ENCODE measurements around the gene AKNA.
A peak's percentile ranks its signal among the peaks of the same experiment; 100 is the strongest.

Gene AKNA

DNA sequence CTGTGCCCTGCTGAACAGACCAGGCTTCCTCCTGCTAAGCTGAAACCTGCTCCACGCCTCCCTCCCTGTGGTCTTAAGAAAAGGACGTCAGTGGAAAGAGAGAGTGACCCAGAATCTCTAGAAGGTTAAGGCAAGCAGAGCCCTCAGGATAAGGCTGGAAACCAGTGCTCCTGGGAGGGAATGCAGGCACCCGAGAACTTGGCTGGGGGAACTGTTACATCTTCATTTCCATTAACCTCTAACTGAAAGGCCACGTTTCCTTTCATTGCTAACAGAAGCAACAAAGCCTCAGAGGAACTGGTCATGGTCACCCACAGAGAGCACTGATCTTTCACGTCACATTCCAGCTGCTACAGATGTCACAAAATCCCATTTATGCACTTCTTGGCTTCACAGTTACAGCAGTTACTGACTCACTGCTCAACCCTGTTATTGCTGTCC lies 26.1 kb upstream of the AKNA start:
- no peak for DNase-seq

DNA sequence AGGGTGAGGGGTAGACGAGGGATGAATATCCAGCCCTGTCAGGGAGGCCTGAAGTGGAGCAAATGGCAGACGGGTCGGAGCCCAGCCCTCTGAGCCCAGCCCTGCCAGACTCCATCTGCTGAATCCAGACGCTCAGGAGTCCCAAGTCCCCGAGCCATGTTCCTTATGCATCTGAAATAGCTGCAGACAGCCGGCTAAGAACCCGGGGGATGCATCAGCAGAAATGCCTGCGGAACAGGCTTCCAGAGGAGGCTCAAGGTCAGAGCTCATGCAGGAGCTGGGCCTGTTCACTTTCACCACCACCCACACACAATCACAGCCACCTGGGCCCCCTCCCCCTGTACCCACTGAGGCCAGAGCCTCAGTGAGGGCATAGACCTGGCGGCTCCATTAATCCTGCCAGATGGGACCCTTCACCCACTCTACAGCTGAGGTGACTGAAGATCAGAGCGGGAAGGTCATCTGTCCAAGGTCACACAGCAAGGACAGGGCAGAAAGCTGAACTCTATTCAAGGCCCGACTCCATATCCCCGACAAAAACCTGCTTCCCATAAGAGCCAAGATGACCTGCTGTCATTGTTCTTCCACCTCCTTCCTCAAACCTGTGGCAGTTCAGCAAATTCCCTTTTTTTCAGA lies 24.4 kb upstream of the AKNA start:
- peak; percentile 82 for DNase-seq

DNA sequence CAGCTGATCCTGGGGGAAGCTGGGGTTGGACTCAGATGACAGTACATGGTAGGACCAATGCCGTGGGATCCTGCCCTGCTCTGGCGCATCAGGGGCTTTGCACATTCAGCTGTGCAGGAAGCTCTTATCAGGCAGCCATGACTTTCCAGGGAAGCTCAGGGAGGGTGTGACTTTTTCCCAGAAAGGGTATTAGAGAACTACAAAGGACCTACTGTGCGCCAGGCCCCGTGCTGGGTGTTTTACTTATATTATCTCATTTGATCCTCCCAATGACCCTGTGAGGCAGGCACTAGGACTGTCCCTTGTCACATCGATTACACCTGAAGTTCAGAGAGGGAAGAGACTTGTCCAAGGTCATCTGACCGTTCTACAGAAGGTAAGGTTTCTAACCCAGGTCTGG lies 23.7 kb upstream of the AKNA start:
- no peak for DNase-seq

DNA sequence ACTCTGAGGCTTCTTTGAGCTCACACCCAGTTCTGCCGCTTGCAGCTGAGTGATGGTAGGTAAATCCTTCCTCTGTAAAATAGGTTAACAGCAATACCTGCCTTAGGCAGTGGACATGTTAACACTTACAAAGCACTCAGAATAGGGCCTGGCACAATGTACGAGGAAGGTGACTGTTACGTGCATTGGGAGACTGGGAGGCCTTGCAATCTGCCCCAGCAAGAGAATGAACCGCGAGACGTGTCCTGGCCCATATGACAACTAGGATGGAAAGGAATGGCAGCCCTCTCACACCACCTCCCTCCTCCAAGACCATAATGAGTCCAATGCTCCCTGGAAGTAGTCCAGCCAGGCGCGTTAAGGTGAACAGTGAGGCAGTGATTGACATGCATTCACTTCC lies 23.1 kb upstream of the AKNA start:
- DNase-seq, result no peak

DNA sequence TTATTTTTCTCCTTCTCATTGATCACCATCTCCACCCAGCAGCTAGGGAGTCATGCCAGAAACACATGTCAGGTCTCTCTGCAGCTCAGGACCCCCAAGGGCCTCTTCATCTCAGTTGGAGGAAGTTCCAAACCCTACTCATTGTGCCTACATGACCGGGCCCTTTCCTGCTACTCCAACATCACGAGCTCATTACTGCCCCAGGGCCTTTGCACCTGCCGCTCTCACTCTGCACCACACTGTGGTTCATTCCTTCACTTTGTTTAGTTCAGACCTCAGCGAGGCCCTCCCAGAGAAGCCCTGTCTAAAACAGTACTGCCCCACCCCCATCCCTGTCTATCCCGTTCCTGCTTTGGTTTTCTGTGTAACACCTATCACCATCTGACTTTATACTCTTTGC lies 22.1 kb upstream of the AKNA start:
- DNase-seq, result no peak

DNA sequence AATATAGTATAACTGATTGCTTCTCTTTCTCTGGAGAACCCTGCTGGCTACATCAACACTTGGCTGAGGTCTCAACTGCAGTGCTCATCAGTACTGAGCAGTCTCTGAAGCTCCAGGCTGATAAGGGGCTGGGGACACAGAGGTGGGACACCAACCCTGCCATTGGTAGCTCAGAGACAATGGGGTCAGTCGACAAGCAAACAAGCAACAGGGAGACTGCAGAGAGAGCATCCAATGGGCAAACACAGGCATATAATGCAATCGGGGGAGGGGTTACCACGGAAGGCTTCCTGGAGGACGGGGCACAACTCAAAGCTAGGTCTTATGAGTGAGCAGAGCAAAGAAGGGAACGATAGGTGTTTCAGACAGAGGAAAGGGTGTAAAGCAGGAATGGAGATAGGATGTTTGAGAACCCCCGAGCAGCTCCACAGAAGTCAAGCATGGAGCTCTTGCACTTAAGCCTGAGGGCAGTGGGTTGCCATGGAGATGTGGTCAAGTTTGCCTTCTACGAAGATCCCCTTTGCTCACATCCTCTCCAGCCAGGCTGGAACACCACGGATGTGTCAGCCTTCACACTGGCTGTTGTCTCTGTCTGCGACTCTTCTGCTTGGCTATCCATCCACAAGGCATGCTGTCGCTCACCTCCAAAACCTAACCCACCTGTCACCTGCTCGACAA lies 21.5 kb upstream of the AKNA start:
- DNase-seq, result peak; percentile 85

DNA sequence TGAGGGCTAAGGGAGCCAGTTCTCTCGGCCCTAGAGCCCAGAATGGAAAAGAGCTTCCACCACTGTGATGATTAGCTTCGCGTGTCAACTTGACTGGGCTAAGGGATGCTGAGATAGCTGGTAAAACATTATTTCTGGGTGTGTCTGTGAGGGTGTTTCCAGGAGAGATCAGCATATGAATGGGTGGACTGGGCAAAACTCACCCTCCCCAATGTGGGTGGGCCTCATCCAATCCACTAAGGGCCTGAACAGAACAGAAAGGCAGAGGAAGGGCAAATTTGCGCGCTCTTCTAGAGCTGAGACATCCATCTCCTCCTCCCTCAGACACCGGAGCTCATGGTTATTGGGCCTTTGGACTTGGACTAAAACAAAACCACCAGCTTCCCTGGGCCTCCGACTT lies 20.9 kb upstream of the AKNA start:
- no peak for DNase-seq

DNA sequence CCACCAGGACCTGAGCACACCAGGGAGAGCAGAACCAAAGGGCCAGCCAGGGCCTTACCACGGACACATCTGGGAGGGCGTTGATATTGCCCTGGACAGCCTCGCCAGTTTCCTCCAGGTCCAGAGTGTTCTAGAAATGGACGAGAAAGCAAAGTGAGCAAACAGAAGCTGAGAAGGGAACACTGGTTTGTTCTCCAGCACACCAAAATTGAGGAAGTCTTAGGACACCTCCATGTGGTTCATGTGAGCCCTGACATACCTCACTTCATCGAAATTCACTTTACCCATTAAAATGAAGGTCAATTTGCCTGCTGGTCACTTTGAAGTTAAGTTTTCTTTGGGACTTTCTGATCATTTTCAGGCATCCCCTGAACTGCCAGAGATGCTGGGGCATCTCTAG lies 20.1 kb upstream of the AKNA start:
- DNase-seq, result no peak

DNA sequence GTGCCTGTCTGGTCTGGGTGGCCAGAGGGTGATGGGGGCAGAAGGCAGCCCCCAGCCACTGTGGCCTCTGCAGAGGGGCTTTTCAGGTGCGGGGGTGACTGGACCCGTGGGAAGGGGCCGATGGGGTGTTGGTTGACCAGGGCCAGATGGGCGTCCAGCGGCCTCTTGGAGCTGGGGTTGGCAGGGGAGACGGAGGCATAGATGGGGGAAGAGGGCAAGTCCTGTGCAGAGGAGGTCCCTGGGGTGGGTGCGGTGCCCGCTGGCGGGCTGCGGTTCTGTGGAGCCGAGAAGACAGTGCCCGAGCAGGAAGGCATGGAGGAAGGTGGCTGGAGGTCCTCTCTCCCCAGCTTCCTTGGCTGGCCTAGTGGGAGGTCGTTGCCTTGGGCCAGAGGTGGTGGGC lies 18.7 kb upstream of the AKNA start:
- no peak for DNase-seq

DNA sequence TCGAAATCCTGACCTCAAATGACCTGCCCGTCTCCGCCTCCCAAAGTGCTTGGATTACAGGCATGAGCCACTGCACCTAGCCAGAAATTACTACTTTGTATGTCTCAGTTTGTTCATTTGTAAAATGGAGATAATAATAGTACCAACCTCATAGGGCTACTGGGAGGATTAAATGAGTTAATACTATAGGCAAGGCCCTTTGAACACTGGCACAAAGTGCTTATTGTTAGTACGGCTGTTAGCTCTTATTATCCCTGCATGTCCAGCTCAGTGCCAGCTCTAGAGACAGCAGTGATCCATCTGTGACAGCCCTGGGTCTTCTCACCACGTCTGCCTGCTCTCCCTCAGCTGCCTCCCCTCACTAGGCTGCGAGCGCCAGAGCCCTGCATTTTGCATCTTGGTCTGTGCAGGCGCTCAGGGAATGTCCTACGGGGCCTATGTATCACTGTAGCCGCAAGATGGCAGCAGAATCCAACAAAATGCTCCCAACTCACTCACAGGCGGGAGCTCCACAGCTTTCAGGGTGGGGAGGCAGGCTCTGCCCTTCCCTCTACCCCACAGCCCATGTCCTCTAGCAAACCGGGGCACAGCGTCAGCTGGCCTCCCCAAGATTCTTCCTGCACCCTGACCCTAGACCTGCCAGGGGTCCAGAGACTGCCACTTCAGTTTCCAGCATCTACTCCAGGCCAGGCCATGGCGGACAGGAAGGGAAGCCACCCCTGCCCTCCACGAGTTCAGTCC lies 17.7 kb upstream of the AKNA start:
- peak; percentile 92 for DNase-seq

DNA sequence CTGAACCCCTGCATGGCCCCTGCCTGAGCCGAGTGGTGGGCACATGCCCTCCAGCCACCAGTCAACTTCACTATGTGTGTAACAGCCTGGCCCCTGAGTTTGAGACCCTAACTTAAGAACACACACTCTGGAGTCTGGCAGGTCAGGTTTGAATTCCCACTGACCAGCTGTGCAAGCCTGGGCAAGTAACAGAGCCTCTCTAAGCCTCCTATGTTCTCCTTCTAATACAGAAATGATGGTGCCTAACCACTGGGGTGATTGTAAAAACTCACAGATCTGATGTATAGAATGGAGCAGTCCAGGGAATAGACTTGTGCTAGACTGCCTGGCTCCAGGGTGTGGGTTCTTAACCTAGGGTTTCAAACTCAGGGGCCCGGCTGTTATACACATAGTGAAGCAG lies 16.7 kb upstream of the AKNA start:
- DNase-seq, result no peak

DNA sequence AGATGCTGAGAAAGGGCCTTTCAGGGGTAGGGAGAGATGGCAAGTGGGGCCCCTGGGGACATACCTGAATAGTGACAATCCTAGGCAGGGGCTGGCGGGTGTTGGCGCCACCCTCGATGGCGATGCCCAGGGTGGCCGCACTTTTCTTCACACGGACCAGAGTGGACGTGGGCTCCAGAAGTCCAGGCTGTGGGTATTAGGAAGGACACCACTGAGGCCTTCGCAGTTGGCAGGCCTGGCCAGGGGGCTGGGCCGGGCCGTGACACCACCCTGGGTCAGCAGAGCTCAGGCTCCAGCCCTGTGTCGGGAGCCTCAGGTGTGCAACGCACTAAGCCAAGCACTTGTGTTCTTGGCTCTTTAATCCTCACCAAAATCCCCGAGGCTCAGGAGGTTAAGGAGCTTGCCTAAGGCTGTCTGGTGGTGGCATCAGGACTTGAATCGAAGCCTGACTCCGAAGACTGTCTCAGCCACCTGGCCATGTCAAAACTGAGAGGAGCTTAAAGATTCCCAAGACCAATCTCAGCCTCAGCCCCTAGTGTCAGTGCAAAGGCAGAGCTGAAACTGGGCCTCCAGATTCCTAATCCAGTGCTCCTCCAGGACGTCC lies 15.5 kb upstream of the AKNA start:
- no peak for DNase-seq

DNA sequence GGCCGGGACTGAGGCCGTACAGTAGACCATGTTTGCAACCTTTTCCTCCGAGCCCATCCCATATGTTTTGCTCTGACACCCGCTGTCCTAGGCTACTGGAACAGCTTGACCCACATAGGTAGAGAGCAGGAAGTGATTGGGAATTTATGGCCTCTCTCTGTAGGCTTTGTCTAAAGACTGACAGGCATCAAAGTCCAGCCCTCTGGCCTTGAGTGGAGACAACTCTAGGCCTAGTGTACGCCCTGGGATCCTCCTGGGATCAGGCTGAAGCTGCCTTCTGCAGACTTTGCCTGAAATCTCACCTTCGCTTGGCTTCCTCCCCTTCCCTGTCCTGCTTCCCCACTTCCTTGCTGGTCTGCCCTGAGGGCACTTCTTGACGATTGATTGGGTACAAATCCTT lies 13.6 kb upstream of the AKNA start:
- DNase-seq, result peak; percentile 71

DNA sequence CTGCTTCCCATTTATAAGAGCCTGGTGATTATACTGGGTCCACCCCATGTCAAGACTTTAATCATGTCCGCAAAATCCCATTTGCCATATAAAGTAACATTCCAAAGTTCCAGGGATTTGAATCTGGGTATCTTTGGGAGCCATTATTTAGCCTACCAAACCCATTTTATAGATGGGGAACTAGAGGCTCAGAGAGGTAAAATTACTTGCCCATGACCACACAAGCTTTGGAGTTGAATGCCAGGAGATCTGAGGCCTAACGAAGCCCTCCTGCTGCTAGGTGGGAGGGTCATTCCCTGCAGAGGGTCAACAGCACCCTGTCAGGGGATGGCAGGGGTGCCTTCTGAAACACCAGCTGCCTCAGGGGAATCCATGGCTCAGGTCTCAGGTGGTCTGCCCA lies 13.0 kb upstream of the AKNA start:
- DNase-seq, result no peak

DNA sequence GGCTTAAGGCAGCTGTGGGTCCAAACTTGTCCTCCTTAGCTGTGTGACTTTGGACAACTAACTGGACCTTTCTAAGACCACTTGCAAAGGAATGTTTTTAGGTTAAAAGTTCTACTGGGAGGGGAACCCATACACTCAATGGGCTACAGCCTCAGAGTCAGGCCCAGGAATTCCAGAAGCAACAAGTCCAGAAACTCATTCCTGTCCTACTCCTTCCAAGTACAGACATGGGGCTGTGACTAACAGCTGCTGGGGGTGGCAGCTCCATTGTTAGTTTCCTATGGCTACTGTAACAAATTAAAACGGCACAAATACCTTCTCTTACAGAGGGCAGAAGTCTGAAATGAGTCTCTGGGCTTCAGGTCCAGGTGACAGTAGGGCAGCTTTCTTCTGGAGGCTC lies 12.4 kb upstream of the AKNA start:
- no peak for DNase-seq

DNA sequence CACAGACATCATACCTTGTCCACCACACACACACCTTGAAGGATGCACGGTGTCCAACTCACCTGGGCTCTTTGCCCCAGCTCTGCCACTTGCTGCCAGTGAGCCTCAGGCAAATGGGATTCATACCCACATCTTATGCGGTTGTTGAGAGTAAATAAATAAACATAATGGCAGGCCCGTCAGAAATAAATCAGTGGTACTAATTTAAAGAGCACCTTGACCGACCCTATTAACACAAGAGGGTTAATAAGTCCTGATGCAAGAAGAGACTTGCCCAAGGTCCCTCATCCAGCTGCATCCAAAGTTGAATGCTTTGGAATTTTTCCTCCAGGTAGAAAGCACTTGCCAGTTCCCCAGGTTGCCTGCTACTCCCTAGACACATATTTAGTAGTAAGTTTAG lies 11.6 kb upstream of the AKNA start:
- no peak for DNase-seq

DNA sequence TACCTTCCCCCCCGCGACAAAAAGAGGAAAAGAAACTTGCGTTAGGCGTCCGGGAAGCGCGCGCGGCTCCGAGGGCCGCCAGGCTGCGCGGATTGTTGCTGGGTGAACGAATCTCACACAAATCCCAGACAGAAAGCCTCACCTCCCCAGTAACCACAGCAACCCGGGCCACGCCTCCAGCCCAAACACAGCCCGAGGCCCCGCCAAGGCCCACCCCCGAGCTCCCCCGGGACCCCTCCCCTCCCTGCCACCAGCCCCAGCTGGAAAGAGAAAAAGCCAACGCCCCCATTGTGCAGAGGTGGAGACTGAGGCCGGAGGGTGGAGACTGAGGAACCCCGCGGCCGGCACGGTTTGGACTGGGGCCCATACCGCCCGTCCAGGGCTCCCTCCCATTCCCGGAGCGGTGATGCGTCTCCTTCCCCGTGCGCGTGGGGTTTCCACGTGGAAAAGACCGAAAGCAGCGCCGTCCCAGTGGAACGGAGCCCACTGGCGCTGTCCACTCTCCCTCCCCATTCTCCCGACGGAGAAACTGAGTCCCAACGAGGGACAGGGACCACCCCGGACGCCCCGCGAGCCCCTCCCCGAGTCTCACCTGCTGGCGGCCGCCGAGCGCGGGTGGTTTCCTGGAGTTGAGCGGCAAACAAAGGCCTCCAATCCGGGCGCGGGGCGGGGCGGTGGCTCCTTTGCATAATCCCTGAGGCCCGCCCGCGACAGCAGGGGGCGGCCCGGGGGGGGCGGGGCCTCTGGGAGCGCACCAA lies 10.2 kb upstream of the AKNA start:
- peak; percentile 98 for DNase-seq

DNA sequence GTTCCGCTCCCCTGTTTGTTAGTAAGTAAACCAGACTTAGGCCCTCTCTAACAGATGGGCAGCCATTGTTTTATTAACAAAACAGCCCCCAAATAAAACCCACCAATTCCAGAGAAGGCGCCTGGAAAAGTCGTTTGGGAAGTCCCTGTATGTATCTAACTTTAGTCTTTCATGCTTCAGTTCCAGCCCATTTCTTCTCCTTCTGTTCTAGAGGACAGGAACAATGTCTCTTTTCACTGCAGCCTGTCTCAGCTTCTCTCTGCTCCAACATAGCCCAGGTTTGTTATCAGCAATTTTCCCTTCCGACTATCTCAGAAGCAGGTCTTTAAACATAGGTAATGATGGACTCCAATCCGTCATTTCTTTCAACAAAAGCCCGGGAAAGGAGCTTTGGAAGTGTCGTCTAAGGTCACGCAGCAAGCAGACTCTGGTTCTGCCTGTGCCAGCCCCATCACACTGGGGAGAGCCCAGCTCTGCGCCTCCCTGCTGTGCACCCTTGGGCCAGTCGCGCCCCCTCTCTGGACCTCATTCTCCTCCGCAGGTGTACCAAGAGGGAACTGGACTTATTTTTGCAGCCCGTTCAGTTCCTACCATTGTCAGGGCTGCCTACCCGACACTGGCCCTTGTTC lies 9.6 kb upstream of the AKNA start:
- no peak for DNase-seq

DNA sequence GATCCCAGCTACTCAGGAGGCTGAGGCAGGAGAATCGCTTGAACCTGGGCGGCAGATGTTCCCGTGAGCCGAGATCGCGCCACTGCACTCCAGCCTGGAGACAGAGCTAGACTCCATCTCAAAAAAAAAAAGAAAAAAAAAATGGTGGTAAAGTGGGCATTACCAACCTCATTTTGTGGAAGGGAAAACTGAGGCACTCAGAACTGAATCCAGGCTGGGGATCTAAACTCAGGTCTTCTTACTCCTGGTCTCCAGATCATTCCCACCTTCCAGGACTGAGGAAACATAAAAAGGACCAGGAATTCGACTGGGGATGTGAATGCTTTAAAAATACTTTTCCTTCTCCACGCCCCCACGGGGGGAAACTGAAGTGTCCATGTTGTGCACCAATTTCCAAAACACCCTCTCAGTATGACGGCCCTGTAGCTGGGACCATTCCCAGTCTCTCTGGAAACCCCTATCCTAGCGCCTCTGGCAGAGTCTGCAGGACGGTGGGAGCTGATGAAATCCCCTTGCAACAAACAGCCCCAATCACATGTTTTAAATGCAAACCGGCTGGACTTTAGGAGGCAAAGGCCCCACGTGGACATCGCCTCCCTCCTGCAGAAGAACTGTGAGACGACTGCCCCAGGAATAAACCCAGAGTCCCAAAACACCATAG lies 8.9 kb upstream of the AKNA start:
- DNase-seq, result peak; percentile 74

DNA sequence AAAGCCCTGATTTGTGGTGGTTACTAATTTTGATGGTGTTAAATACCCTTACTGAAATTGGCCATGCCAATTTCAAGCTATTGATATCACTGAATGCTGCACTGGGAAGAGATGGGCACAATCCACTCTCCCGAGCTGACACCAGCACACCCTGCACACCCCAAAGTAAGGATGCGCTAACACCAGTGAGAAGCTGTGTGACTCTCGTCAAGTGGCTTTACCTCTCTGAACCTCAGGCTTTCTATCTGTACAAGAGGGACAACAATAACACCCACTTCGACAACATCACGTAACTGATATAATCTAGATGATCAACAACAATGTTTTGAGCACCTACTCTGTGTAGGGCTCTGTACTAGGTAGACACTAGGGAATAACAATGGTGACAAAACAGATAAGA lies 8.0 kb upstream of the AKNA start:
- DNase-seq, result no peak

DNA sequence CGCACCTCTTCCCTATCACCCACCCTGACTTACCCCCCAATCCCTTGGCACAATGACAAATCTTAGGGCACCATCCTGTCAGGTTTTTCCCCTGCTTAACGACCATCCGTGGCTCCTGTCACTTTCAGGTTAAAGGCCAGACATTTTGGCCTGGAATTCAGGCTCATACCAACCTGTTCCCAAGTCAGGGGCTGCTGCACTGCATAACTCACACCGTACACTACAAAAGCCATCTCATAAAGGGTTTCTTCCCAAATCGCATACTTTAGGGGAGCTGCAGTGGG lies 7.5 kb upstream of the AKNA start:
- DNase-seq, result no peak
